ENCODE data around the gene STAT3. TPM values are rescaled to one million over a fixed set of nuclear protein-coding genes. Genes with fewer than 3 reads are reported as not detected.
A peak's percentile ranks its signal among the peaks of the same experiment; 100 is the strongest.
"Not testable (repeated sequence)": the region's sequence is repeated elsewhere in the genome, so short reads cannot be mapped to it uniquely, and the experiment has no call there.

The STAT3 gene
- total RNA-seq, 5 donors from 2014 or later (not counting 1 experiment from before 2014, with no cell fraction given), result 113 to 242 (median 129) TPM

GRCh38 chr17:42308446-42308845 lies 79.8 kb downstream of the STAT3 start:
- Histone ChIP-seq H3K36me3 (ENCODE audit: control insufficient read depth in 2 of 2, extremely low read depth in 1 of 2, insufficient read depth in 1 of 2, low read length in 1 of 2) (peaks cover 5 to 73% of the 10 kb centered on the region in 2 donors), H3K4me1 (ENCODE audit: control insufficient read depth in 1 of 2, extremely low read depth in 1 of 2, insufficient read depth in 2 of 2, low read length in 2 of 2) (peaks cover 43 to 71% of the 10 kb centered on the region in 2 experiments), H3K27ac (ENCODE audit: low read length) (no peak overlapping the region), H3K9me3 (no peaks in the 10 kb centered on the region), H3K4me3 (ENCODE audit: control insufficient read depth in 1 of 2, extremely low read depth in 1 of 2, low read length in 1 of 2) (peak overlapping the region in 1 of 2 donors; percentile 25), H3K27me3 (replicated peaks in 1 of 2; ENCODE audit: control insufficient read depth in 2 of 2, extremely low read depth in 1 of 2, insufficient read depth in 2 of 2, low read length in 1 of 2) (no peaks in the 10 kb centered on the region)
- ChIA-PET CTCF (interaction anchor here (0.5 to 1.7 kb wide), 2 partner anchors 86 to 188 kb away, joined by 3 to 7 read pairs; no protein-coding TSS in a partner anchor), POLR2A (interaction anchor here in 1 of 2 donors (0.6 to 0.7 kb wide), 2 partner anchors 60 to 146 kb away, joined by 3 to 4 read pairs; no protein-coding TSS in a partner anchor)
- WGBS (ENCODE audit: insufficient coverage), result no CpG with 5 or more reads among the region's 7 CpGs
- DNase-seq (no peak), ATAC-seq (replicated peaks in 1 of 4) (no peak)
- H3K4me3 Mint-ChIP-seq, result no peak overlapping the region
- no peaks in the 10 kb centered on the region for H3K9me3 Mint-ChIP-seq
- no peaks in the 10 kb centered on the region for H3K27me3 Mint-ChIP-seq
- H3K27ac Mint-ChIP-seq, result peak overlapping the region; percentile 40 to 73
- H3K4me1 Mint-ChIP-seq, result peaks cover 55 to 65% (median 55%) of the 10 kb centered on the region in 3 donors
- peaks cover 50% of the 10 kb centered on the region for H3K36me3 Mint-ChIP-seq

GRCh38 chr17:42307362-42307927 lies 80.8 kb downstream of the STAT3 start:
- H3K4me3 Mint-ChIP-seq, result peak overlapping the region in 1 of 3 donors; percentile 29
- POLR2A ChIA-PET, result interaction anchor here in 1 of 2 donors (0.6 kb wide), 1 partner anchor 532 kb away, joined by 5 read pairs; no protein-coding TSS in a partner anchor
- DNase-seq, result no peak
- H3K36me3 Mint-ChIP-seq, result peaks cover 55% of the 10 kb centered on the region
- no peaks in the 10 kb centered on the region for H3K27me3 ChIP-seq (replicated peaks in 1 of 2; ENCODE audit: control insufficient read depth in 2 of 2, extremely low read depth in 1 of 2, insufficient read depth in 2 of 2, low read length in 1 of 2)
- H3K27ac Mint-ChIP-seq, result peak overlapping the region; percentile 67 to 68
- H3K4me1 ChIP-seq (ENCODE audit: control insufficient read depth in 1 of 2, extremely low read depth in 1 of 2, insufficient read depth in 2 of 2, low read length in 2 of 2), result peaks cover 36 to 61% of the 10 kb centered on the region in 2 experiments
- no peak overlapping the region for H3K4me3 ChIP-seq (ENCODE audit: control insufficient read depth in 1 of 2, extremely low read depth in 1 of 2, low read length in 1 of 2)
- no peaks in the 10 kb centered on the region for H3K9me3 Mint-ChIP-seq
- H3K27me3 Mint-ChIP-seq, result no peaks in the 10 kb centered on the region
- H3K36me3 ChIP-seq (ENCODE audit: control insufficient read depth in 2 of 2, extremely low read depth in 1 of 2, insufficient read depth in 1 of 2, low read length in 1 of 2), result peaks cover 5 to 79% of the 10 kb centered on the region in 2 donors
- H3K4me1 Mint-ChIP-seq, result peaks cover 48 to 60% (median 48%) of the 10 kb centered on the region in 3 donors
- no peaks in the 10 kb centered on the region for H3K9me3 ChIP-seq
- ATAC-seq (replicated peaks in 1 of 4), result no peak
- CTCF ChIA-PET, result no interaction called here
- WGBS (ENCODE audit: insufficient coverage), result 81% methylated on average over 14 of the region's 19 CpGs
- H3K27ac ChIP-seq (ENCODE audit: low read length), result no peak overlapping the region

GRCh38 chr17:42306385-42306667 lies 81.9 kb downstream of the STAT3 start:
- DNase-seq (no peak), ATAC-seq (replicated peaks in 1 of 4) (peak in 1 of 4 experiments; percentile 1)
- no peaks in the 10 kb centered on the region for H3K27me3 Mint-ChIP-seq
- 79% methylated on average over 2 of the region's 5 CpGs for WGBS (ENCODE audit: insufficient coverage)
- H3K36me3 ChIP-seq (ENCODE audit: control insufficient read depth in 2 of 2, extremely low read depth in 1 of 2, insufficient read depth in 1 of 2, low read length in 1 of 2), result peaks cover 12 to 87% of the 10 kb centered on the region in 2 donors
- ChIA-PET POLR2A (no interaction called here), CTCF (no interaction called here)
- peaks cover 67% of the 10 kb centered on the region for H3K36me3 Mint-ChIP-seq
- peaks cover 28 to 50% of the 10 kb centered on the region in 2 experiments for H3K4me1 ChIP-seq (ENCODE audit: control insufficient read depth in 1 of 2, extremely low read depth in 1 of 2, insufficient read depth in 2 of 2, low read length in 2 of 2)
- no peaks in the 10 kb centered on the region for H3K9me3 ChIP-seq
- no peak overlapping the region for H3K27ac ChIP-seq (ENCODE audit: low read length)
- peak overlapping the region in 1 of 2 donors; percentile 52 for H3K4me3 ChIP-seq (ENCODE audit: control insufficient read depth in 1 of 2, extremely low read depth in 1 of 2, low read length in 1 of 2)
- no peaks in the 10 kb centered on the region for H3K27me3 ChIP-seq (replicated peaks in 1 of 2; ENCODE audit: control insufficient read depth in 2 of 2, extremely low read depth in 1 of 2, insufficient read depth in 2 of 2, low read length in 1 of 2)
- peaks cover 39 to 55% (median 41%) of the 10 kb centered on the region in 3 donors for H3K4me1 Mint-ChIP-seq
- H3K4me3 Mint-ChIP-seq, result peak overlapping the region in 1 of 3 donors; percentile 48
- peak overlapping the region in 1 of 2 donors; percentile 84 for H3K27ac Mint-ChIP-seq
- no peaks in the 10 kb centered on the region for H3K9me3 Mint-ChIP-seq

GRCh38 chr17:42305543-42306384 lies 82.5 kb downstream of the STAT3 start:
- peak overlapping the region in 1 of 2 donors; percentile 52 for H3K4me3 ChIP-seq (ENCODE audit: control insufficient read depth in 1 of 2, extremely low read depth in 1 of 2, low read length in 1 of 2)
- Mint-ChIP-seq H3K9me3 (no peaks in the 10 kb centered on the region), H3K27me3 (no peaks in the 10 kb centered on the region), H3K36me3 (peaks cover 70% of the 10 kb centered on the region), H3K4me1 (peaks cover 34 to 51% (median 35%) of the 10 kb centered on the region in 3 donors), H3K27ac (peak overlapping the region; percentile 68 to 84), H3K4me3 (peak overlapping the region in 2 of 3 donors; percentile 18 to 48)
- H3K9me3 ChIP-seq, result no peaks in the 10 kb centered on the region
- 79% methylated on average over 9 of the region's 18 CpGs for WGBS (ENCODE audit: insufficient coverage)
- H3K4me1 ChIP-seq (ENCODE audit: control insufficient read depth in 1 of 2, extremely low read depth in 1 of 2, insufficient read depth in 2 of 2, low read length in 2 of 2), result peaks cover 22 to 45% of the 10 kb centered on the region in 2 experiments
- POLR2A ChIA-PET, result interaction anchor here in 1 of 2 donors (1.0 kb wide), 1 partner anchor 57 kb away, joined by 3 read pairs; no protein-coding TSS in a partner anchor
- no peaks in the 10 kb centered on the region for H3K27me3 ChIP-seq (replicated peaks in 1 of 2; ENCODE audit: control insufficient read depth in 2 of 2, extremely low read depth in 1 of 2, insufficient read depth in 2 of 2, low read length in 1 of 2)
- H3K27ac ChIP-seq (ENCODE audit: low read length), result no peak overlapping the region
- ATAC-seq (replicated peaks in 1 of 4) (peak; percentile 61 to 64 (median 62)), DNase-seq (peak in 21 of 35 experiments; percentile 12 to 56 (median 31))
- H3K36me3 ChIP-seq (ENCODE audit: control insufficient read depth in 2 of 2, extremely low read depth in 1 of 2, insufficient read depth in 1 of 2, low read length in 1 of 2), result peaks cover 15 to 87% of the 10 kb centered on the region in 2 donors
- CTCF ChIA-PET, result interaction anchor here in 1 of 2 donors (0.7 to 0.9 kb wide), 2 partner anchors 9 to 93 kb away, joined by 3 read pairs; no protein-coding TSS in a partner anchor

DNA sequence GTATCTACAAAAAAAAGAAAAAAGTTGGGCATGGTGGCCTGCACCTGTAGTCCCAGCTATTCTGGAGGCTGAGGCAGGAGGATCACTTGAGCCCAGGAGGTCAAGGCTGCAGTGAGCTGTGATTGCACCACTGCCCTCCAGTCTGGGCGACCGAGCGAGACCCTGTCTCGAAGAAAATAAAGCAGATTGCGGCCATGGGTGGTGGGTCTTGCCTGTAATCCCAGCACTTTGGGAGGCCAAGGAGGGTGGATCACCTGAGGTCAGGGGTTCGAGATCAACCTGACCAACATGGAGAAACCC lies 83.3 kb downstream of the STAT3 start:
- not testable (repeated sequence) for H3K27me3 Mint-ChIP-seq; H3K4me3 Mint-ChIP-seq; H3K4me3 ChIP-seq (ENCODE audit: control insufficient read depth in 1 of 2, extremely low read depth in 1 of 2, low read length in 1 of 2); H3K9me3 Mint-ChIP-seq; H3K27me3 ChIP-seq (replicated peaks in 1 of 2; ENCODE audit: control insufficient read depth in 2 of 2, extremely low read depth in 1 of 2, insufficient read depth in 2 of 2, low read length in 1 of 2); H3K27ac ChIP-seq (ENCODE audit: low read length); ATAC-seq (replicated peaks in 1 of 4); H3K9me3 ChIP-seq; DNase-seq
- Histone ChIP-seq H3K36me3 (ENCODE audit: control insufficient read depth in 2 of 2, extremely low read depth in 1 of 2, insufficient read depth in 1 of 2, low read length in 1 of 2) (peaks cover 15 to 82% of the 10 kb centered on the region in 2 donors), H3K4me1 (ENCODE audit: control insufficient read depth in 1 of 2, extremely low read depth in 1 of 2, insufficient read depth in 2 of 2, low read length in 2 of 2) (peaks cover 18 to 37% of the 10 kb centered on the region in 2 experiments)
- Mint-ChIP-seq H3K36me3 (peaks cover 63% of the 10 kb centered on the region), H3K27ac (peak overlapping the region in 1 of 2 donors; percentile 72), H3K4me1 (peaks cover 28 to 43% (median 28%) of the 10 kb centered on the region in 3 donors)
- ChIA-PET POLR2A (interaction anchor here in 1 of 2 donors (1.0 kb wide), 1 partner anchor 57 kb away, joined by 3 read pairs; no protein-coding TSS in a partner anchor), CTCF (interaction anchor here in 1 of 2 donors (0.7 to 0.9 kb wide), 2 partner anchors 10 to 94 kb away, joined by 3 read pairs; no protein-coding TSS in a partner anchor)
- WGBS (ENCODE audit: insufficient coverage), result 95% methylated on average over 4 of the region's 6 CpGs

All from T-cell (primary cell).